Thymus (tissue), 14 donors: ENCODE results near the gene WDR83. TPM values are rescaled to one million over a fixed set of nuclear protein-coding genes. Genes with fewer than 3 reads are reported as not detected.
"Not testable (repeated sequence)": the region's sequence is repeated elsewhere in the genome, so short reads cannot be mapped to it uniquely, and the experiment has no call there.

Experiments used
- DNase-seq, 9 donors: peaks; one replicate each; pipeline ENCODE4 v3.0.0-alpha.2; 2013; ENCODE audit warnings: low spot score in 9 of 9, low read depth in 6 of 9, missing footprints in 1 of 9
- H3K27ac ChIP-seq, 2 donors: one replicate each; pipeline ENCODE4 v1.5.1; 2013; ENCODE audit warnings: control low read depth in 1 of 2, low read depth in 1 of 2, low read length in 1 of 2, mild to moderate bottlenecking in 1 of 2, moderate library complexity in 1 of 2
- H3K27me3 ChIP-seq, 2 donors: one replicate each; pipeline ENCODE4 v1.5.1; 2013; ENCODE audit warnings: low read length in 1 of 2; ENCODE audit not compliant: control insufficient read depth in 2 of 2, insufficient read depth in 1 of 2
- H3K36me3 ChIP-seq, 2 donors: one replicate each; pipeline ENCODE4 v1.5.1; 2013; ENCODE audit warnings: low read length in 1 of 2, mild to moderate bottlenecking in 1 of 2, moderate library complexity in 1 of 2; ENCODE audit not compliant: control insufficient read depth in 2 of 2, insufficient read depth in 2 of 2
- H3K4me1 ChIP-seq, 2 donors: one replicate each; pipeline ENCODE4 v1.5.1; 2013; ENCODE audit warnings: low read length in 2 of 2; ENCODE audit not compliant: control insufficient read depth in 2 of 2, insufficient read depth in 2 of 2
- H3K4me3 ChIP-seq, 2 donors: one replicate each; pipeline ENCODE4 v1.5.1; 2013; ENCODE audit warnings: low read length in 2 of 2, control low read depth in 1 of 2, mild to moderate bottlenecking in 1 of 2
- H3K9me3 ChIP-seq, 2 donors: one replicate each; pipeline ENCODE4 v1.5.1; 2013; ENCODE audit warnings: low read length in 1 of 2, mild to moderate bottlenecking in 1 of 2; ENCODE audit not compliant: control insufficient read depth in 2 of 2, insufficient read depth in 1 of 2
- WGBS: extraction: QIAGEN DNeasy Blood & Tissue Kit; methylation state at CpG from one replicate; pipeline ENCODE4 v1.1.7; 2013; 5-methylcytosine and 5-hydroxymethylcytosine counted together
- long read RNA-seq, 10 donors: transcript quantifications; one replicate each; lab custom pipeline, GENCODE V29; 2026
- polyA plus RNA-seq: library from polyadenylated mRNA; stranded (reverse); fragments of 200-250 nt; gene quantifications from one replicate; pipeline ENCODE4 v1.2.3, GENCODE V29; 2013
- total RNA-seq: library from RNA; stranded (reverse); fragments of 120-200 nt; gene quantifications from one replicate; pipeline ENCODE4 v1.2.4, GENCODE V29; 2013
- donor health status: healthy.

Gene WDR83
- total RNA-seq (13.2 TPM), polyA plus RNA-seq (19.6 TPM)
- long read RNA-seq, donor 1, partial matches to known transcripts, result 0 of 1 reads
- long read RNA-seq, donor 1, other reads (novel, unspliced or antisense), result 0 of 1 reads
- long read RNA-seq, donor 2, transcript WDR83-201 (11 exons, 1,457 nt), result major isoform, 6 of 312 reads
- long read RNA-seq, donor 2, partial matches to known transcripts, result 277 of 312 reads
- long read RNA-seq, donor 2, other reads (novel, unspliced or antisense), result 28 of 312 reads
- long read RNA-seq, donor 3, partial matches to known transcripts, result 7 of 12 reads
- long read RNA-seq, donor 3, other reads (novel, unspliced or antisense), result 0 of 12 reads
- long read RNA-seq, donor 4, partial matches to known transcripts, result 78 of 78 reads
- long read RNA-seq, donor 4, other reads (novel, unspliced or antisense), result 0 of 78 reads
- long read RNA-seq, donor 5, partial matches to known transcripts, result 88 of 159 reads
- long read RNA-seq, donor 5, other reads (novel, unspliced or antisense), result 70 of 159 reads
- long read RNA-seq, donor 6, partial matches to known transcripts, result 103 of 111 reads
- long read RNA-seq, donor 6, other reads (novel, unspliced or antisense), result 7 of 111 reads
- long read RNA-seq, donor 7, partial matches to known transcripts, result 18 of 88 reads
- long read RNA-seq, donor 7, other reads (novel, unspliced or antisense), result 69 of 88 reads
- long read RNA-seq, donor 8, partial matches to known transcripts, result 0 of 2 reads
- long read RNA-seq, donor 8, other reads (novel, unspliced or antisense), result 0 of 2 reads
- long read RNA-seq, donor 9, partial matches to known transcripts, result 0 of 2 reads
- long read RNA-seq, donor 9, other reads (novel, unspliced or antisense), result 0 of 2 reads
- long read RNA-seq, donor 10, partial matches to known transcripts, result 8 of 9 reads
- long read RNA-seq, donor 10, other reads (novel, unspliced or antisense), result 0 of 9 reads

DNA sequence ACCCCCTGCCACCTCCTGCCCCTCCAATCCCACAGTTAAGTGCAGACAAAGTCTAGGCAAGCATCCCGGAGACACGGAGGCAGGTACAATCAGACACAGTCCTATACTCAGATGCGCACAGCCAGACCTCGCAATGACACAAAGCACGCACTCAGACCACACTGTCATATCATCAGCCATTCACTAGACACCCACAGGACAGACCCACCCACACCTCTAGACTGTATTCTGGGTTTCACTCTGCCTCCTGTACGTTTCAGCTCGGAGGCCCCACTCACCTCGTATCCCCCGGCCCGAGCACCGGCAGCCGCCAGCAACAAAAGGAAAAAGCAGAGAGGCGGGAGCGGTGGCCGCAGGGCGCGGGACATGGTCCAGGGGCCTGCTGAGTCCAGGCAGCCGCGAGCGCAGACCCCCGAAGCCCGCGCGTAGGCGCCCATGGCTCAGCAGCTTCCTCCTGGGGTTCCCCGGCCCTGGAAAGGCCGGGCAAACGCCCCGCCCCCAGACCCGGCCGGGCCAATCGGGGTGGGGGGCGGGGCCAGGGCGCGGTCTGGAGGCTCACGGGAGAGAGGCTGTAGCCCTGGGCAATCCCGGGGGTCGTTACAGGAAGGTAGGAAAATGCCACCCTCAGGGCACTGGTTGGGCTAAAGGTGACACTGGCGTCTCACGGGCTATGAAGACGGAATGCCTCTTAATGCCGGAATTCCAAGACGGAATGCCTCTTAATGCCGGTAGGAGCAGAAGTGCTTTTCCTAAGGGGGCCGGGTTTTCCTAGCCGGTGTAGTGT, at the start of gene WDR83, which contains the start of gene MAN2B1:
WDR83 (plus strand) TSS at position 543 of the 784 bp plus-strand sequence. CDS start 2,984 bp downstream, outside the sequence.
MAN2B1 (minus strand) TSS at position 478 of the 784 bp plus-strand sequence; CDS start at position 437, 41 bp downstream.
- Histone ChIP-seq H3K27ac (peak within 1 kb of the TSS; percentile 56 to 71), H3K27me3 (no peaks in the 10 kb centered on the region), H3K36me3 (peaks cover 23 to 38% of the 10 kb centered on the region in 2 donors), H3K4me3 (peak within 1 kb of the TSS; percentile 88 to 94), H3K9me3 (no peaks in the 10 kb centered on the region), H3K4me1 (peaks cover 22 to 51% of the 10 kb centered on the region in 2 donors)
- DNase-seq, result peak in 8 of 9 donors; percentile 11 to 89 (median 76)
- WGBS, result 2% methylated on average over 46 of the region's 46 CpGs

DNA sequence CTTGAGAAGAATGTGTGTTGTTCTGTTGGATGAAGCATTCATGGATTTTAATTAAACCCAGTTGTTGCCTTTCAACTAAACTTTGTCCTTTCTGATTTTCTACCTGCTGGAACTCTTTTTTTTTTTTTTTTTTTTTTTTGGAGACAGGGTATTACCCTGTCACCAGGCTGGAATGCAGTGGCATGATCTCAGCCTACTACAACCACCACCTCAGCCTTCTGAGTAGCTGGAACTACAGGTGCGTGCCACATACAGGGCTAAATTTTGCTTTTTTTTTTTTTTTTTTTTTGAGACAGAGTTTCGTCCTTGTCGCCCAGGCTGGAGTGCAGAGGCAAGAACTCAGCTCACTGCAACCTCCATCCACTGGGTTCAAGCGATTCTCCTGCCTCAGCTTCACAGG, 49.0 kb upstream of the WDR83 start:
- peaks cover 12 to 16% of the 10 kb centered on the region in 2 donors for H3K4me1 ChIP-seq
- H3K4me3 ChIP-seq, result no peak overlapping the region
- peaks cover 6 to 7% of the 10 kb centered on the region in 2 donors for H3K36me3 ChIP-seq
- no peaks in the 10 kb centered on the region for H3K9me3 ChIP-seq
- DNase-seq, result no peak
- 73% methylated on average over 4 of the region's 4 CpGs for WGBS
- no peak overlapping the region for H3K27ac ChIP-seq
- H3K27me3 ChIP-seq, result no peaks in the 10 kb centered on the region

- 95% methylated on average over 26 of the region's 26 CpGs for WGBS
- DNase-seq, result not testable (repeated sequence)
Observed at GRCh38 chr19:12621253-12622024, 45.2 kb upstream of the WDR83 start.

GRCh38 chr19:12623361-12624031, 43.1 kb upstream of the WDR83 start:
- 95% methylated on average over 4 of the region's 4 CpGs for WGBS
- no peak for DNase-seq
- H3K4me3 ChIP-seq, result no peak overlapping the region
- H3K27ac ChIP-seq, result no peak overlapping the region
- H3K4me1 ChIP-seq, result no peaks in the 10 kb centered on the region
- H3K9me3 ChIP-seq, result peaks cover 7 to 17% of the 10 kb centered on the region in 2 donors
- H3K36me3 ChIP-seq, result peaks cover 33 to 40% of the 10 kb centered on the region in 2 donors
- H3K27me3 ChIP-seq, result no peaks in the 10 kb centered on the region

More at GRCh38 chr19:12621253-12622024, 45.2 kb upstream of the WDR83 start:
- peaks cover 19 to 20% of the 10 kb centered on the region in 2 donors for H3K36me3 ChIP-seq
- H3K4me3 ChIP-seq, H3K4me1 ChIP-seq, H3K27ac ChIP-seq, H3K9me3 ChIP-seq, H3K27me3 ChIP-seq: not testable (repeated sequence)

DNA sequence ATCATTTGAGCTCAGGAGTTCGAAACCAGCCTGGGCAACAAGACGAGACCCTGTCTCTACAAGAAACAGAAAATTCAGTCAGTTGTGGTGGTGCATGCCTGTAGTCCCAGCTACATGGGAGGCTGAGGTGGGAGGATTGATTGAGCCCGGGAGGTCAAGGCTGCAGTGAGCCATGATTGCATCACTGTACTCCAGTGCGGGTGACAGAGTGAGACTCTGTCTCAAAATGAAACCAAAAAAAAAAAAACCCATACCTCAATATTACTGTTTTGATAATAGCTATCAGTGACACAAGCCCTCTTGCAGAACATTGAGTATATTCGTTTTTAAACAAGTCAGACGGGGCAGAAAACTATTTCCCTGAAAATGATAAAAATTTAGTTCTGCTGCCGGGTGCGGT, 39.6 kb upstream of the WDR83 start:
- H3K36me3 ChIP-seq, result peaks cover 46 to 47% of the 10 kb centered on the region in 2 donors
- peaks cover 7 to 21% of the 10 kb centered on the region in 2 donors for H3K9me3 ChIP-seq
- no peak overlapping the region for H3K27ac ChIP-seq
- no peak overlapping the region for H3K4me3 ChIP-seq
- DNase-seq, result no peak
- 92% methylated on average over 8 of the region's 8 CpGs for WGBS
- no peaks in the 10 kb centered on the region for H3K4me1 ChIP-seq
- no peaks in the 10 kb centered on the region for H3K27me3 ChIP-seq

GRCh38 chr19:12628040-12629022, 38.3 kb upstream of the WDR83 start:
- 98% methylated on average over 17 of the region's 17 CpGs for WGBS
- H3K4me1 ChIP-seq, result no peaks in the 10 kb centered on the region

GRCh38 chr19:12629215-12629614, 37.4 kb upstream of the WDR83 start:
- WGBS, result over 99% methylated on average over 7 of the region's 7 CpGs
- Histone ChIP-seq H3K9me3 (peaks cover 7 to 21% of the 10 kb centered on the region in 2 donors), H3K27ac (no peak overlapping the region), H3K27me3 (no peaks in the 10 kb centered on the region), H3K4me3 (no peak overlapping the region), H3K36me3 (peaks cover 42 to 46% of the 10 kb centered on the region in 2 donors), H3K4me1 (no peaks in the 10 kb centered on the region)
- no peak for DNase-seq

More at GRCh38 chr19:12628040-12629022, 38.3 kb upstream of the WDR83 start:
- H3K36me3 ChIP-seq, result peaks cover 46 to 47% of the 10 kb centered on the region in 2 donors
- DNase-seq, result no peak
- no peaks in the 10 kb centered on the region for H3K27me3 ChIP-seq
- H3K27ac ChIP-seq, result no peak overlapping the region
- peaks cover 7 to 21% of the 10 kb centered on the region in 2 donors for H3K9me3 ChIP-seq
- H3K4me3 ChIP-seq, result no peak overlapping the region
